HG02973 (cell line): ENCODE results near the gene KCNJ1.

ENCODE experiments used
- ATAC-seq: cut with Tn5 transposase; IDR thresholded peaks from one replicate; pipeline ENCODE4 v1.9.1; 2021; ENCODE audit warnings: moderate library complexity; ENCODE audit not compliant: unreplicated experiment

KCNJ1 gene

DNA sequence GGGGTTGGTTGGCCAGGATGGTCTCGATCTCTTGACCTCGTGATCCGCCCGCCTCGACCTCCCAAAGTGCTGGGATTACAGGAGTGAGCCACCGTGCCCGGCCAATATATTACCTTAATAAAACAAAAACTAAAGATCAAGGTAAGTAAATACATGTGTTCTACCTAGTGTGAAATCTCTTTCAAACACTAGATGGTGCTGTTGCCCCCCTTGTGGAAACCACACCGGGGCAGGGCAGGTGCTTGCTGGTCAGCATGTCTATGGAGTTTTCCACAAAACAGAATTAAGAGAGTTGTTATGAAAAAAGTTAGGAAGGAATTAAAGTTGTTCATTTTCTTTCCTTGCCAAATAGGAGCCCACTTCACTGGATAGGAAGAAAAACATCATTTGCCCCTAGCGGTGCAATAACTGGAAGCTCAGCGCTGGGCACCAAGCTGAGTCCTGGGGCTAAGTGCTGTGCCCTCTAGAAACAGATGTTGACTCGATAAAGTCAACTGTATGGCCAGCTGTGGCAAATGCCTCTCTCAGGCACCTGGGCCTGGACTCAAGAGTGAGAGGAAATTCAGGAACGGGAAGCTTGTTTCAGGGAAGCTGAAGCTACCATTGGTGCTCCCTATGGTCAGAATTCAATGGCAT is 17.7 kb upstream of the KCNJ1 start:
- peak; percentile 84 for ATAC-seq

DNA sequence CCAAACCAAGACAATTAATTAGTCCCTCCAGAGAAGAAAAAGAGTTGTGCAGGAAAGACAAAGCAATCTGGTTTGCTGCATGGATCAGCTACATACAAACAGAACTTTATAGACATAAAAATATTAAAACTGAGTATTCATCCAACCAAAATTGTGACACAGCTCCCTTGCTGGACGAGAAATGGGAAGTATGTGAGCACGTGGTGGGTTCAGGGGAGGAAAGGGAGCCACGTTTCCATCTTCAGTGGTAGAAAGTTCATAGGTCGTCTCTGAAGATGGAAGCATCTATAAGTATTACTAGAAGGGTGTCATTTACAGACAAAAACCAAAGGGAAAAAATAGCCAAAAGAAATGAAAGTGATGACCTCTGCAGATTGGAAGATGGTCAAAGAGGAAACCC is 17.0 kb upstream of the KCNJ1 start:
- no peak for ATAC-seq

DNA sequence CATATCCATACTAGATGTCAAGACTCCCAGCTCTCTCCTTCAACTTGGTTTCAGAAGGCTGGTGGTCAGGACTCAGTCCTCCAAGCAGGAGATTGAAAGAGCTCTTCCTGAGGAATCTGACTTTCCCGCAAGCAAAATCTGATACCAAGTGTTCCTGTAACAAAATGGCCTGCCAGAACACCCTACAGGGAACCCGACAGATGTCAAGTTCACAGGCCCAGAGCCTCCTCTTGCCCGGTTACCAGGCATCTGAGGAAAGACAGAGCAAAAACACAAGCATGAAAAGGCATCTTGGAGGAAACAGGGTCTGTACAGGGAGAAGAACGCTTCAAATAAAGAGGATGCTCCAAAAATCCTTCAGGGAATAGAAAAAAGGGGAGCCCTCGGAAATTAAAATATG is 15.4 kb upstream of the KCNJ1 start:
- ATAC-seq: no peak

DNA sequence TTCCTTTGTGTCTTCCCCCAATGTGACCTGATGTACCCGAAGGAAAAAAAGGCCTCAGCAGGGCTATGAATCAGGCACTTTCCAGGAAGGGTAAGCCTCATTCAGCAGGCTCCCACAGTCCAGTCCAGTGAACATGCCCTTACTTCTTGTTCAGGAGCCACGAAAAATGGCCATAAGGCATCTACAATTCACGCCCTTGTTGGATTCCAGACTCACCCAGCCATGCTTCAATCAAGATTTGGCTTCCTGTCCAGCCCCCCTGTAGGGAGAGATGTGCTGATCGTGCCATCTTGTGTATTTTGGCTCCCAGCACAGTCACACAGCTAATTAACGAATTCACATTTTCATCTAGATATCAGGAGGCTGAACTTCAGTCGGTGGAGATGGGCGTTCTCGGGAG is 14.1 kb upstream of the KCNJ1 start:
- ATAC-seq: no peak

DNA sequence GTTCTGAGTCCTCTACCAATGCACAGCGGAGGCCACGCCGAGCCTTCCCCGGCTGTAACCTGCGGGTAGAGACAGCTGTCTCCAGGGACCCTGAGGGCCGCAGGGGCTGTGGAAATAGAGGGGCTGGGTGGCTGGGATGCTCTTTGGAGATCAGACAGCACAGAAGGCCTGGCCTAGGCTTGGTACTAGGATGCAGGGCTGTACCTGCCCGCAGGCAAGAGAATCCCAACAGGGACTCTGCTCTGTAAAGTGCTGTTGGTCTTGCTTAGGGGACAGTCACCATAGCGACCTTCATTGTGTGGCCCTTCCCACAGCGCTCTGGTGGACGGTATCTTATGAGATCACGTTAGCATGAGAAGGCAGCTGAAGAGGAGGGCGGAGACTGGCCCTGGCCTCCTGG is 12.7 kb upstream of the KCNJ1 start:
- no peak for ATAC-seq

DNA sequence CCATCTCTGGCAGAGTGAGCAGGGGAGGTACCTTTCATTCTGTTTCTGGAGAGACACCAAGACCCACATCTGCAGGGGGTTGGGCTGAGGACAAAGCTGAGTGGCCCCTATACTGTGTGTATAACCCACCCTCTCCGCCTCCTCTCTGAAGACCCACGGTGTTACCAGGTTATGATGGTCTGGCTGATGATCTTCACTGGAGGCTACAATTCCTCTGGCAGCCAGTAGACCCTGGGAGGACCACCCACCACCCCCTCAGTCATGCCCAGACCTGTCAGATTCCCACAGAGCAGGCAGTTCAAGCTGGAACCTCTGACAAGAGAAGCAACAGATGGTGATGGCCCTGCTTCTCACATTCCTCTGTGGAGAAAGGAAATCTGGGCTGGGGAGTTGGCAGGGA is 11.4 kb upstream of the KCNJ1 start:
- no peak for ATAC-seq

DNA sequence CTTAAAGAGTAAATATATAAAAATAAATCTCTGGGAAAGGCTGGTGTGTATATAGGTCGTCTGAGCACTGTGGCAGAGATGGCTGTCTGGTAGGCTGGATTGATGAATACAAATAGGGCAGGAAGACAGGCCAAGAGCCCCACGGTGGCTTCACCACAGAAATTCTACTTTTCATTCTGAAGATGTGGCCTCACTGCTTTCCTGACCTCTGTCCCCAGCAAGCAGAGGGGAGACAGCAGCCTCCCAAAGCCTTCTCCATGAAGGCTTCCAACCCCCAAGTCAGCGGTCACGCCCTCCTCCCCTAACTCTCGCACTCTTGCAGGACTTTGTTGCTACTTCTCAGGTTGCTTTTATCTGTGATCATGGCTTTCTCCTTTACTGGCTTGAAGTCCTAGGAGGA is 10.6 kb upstream of the KCNJ1 start:
- ATAC-seq: no peak

DNA sequence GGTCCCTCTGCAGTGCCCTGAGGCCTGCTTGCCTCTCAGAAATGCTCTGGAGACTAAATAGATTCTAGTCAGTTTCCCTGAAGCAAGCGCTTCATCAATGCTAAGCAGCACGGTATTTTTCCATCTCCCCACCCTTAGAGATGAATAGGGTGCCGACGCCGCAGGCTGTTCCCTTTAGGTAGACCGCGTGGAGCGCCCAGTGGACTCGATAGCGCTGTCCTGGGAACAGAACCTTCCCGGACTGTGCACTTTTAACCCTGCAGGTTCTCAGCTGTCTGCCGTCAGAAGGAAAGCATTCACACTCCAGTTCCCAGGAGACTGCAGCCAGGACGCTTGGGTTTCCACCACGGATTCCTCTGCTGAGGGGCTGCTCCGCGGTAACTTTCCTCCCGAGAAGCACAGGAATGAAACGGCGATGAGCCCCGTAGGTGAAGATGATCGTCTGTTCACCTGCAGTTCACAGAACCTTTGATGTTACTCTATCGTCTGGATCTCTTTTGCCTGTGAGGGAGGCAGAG is 9.1 kb upstream of the KCNJ1 start:
- ATAC-seq: no peak

DNA sequence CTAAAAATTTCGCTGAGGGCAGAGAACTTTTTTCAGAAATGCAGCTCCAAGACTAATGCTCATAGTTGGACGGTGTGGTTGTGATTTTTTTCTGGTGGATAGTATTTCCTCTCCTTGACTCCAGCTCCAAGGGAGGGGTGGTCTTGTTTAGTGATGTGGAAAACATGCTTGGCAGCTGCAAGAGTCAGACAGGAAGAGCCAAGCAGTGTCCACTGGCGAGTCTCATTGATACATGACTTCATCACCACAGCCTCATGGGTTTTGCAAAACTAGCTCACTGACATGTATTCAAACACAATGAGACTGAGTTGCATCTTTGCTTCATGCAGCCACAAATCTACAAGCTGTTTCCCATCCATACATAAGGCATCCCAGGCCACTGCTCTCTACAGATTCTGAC is 7.3 kb upstream of the KCNJ1 start:
- ATAC-seq: no peak

DNA sequence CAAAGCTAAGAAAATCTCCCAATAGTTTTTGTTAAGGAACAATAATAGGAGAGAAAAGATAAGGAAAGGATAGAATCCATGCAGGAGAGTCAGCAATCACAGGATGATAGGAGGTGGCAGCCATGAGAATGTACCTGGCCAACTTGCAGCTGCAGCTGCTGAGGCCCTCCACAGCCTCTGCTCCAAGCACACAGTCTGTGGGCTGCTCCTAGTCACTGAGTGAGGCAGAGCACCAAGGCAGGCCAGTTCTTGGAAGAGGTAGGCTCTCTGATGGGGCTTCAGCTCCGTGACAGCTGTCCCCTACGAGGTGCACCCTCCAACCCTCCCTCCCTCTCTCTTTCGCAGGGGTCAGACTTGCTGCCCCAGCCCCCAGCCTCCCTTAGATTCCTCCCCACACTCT is 5.5 kb upstream of the KCNJ1 start:
- ATAC-seq: no peak

DNA sequence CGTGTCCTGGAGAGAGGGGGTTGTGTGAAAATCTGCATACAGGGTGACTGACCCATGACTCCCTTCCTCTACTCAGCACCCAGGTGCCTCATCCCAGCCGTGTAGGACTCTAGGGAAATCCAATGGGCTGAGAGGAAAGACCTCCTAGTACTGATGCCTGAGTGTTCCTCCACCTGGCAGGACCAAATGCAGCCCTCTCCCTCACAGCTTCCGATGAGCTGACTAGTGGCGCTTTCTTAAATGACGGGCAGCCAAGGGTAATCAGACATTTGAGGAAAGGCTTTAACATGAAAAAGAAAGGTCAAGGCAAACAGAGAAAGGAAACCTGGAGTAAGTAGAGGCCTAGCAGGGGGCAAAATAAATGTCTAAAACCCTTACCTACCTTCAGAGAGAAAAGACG is 5.0 kb upstream of the KCNJ1 start:
- no peak for ATAC-seq

DNA sequence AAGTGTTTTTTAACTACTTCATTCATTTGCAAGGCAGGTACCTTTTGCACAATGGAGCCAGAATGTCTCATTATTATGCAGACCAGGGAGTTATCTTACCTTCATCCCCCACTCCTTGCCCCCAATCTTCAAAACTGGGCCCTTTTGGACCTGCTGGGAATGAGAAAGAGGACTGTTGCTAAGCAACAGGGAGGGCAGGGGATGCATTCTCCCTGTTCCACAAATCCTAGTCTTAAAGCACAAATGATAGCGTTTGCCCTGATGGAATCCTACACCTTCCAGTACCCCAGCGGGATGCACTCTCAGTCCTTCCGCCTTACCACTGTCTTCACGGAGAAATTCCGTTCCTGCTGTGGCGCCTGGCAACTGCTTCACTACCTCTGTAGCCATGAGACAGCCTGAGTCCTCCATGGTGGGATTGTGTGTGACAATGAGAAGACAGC is 4.1 kb upstream of the KCNJ1 start:
- no peak for ATAC-seq

DNA sequence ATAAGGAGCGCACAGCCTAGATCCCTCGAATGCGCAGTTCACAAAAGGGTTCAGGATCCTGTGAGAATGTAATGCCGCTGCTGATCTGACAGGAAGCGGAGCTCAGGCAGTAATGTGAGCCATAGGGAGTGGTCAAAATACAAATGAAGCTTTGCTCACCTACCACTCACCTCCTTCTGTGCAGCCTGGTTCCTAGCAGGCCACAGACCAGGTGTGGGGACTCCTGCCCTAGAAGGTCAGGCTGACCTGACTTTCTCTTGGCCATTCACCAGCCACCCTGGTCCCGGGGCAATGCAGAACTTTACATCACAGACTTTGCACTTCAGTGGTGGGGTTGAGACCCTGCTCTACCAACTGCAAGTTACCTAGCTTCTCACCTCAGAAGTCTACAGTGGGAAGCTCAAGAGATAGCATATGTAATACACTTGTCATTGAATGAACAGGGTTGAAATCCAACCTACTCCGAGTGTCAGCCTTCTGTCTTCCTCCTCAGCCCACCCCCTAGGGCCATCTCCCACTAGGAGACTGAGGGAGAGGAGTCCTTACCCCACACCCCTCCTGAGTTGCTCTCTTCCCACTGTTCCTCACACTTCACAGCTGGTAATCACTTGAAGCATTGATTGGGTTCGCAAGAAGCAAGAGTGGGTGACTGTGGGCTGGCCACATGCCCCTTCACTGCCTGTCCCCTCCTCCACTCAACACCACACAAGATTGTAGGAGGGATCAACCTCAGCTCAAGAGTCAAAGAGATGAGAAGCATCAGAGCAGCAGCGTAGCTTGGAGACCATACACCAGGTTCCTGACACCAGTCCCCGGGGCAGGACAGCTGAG is 2.0 kb upstream of the KCNJ1 start:
- no peak for ATAC-seq

DNA sequence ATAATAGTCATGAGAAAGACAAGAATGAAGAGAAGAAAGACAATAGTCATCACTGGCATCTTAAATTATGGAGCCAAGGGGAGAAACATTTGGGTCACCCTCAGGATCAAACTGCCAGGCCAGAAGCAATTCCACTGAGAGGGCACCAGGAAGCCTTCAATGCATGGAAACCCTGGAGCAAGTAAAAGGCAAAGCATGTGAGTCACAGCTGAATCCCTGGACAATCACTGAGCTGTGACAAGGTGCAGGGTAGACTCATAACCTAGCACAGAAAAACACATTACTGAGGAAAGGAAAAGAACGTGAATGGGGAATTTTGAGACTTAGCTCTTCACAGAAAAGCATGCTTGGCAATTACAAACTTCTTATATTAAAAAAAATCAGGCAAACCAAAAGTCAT is 1.6 kb downstream of the KCNJ1 start:
- no peak for ATAC-seq

DNA sequence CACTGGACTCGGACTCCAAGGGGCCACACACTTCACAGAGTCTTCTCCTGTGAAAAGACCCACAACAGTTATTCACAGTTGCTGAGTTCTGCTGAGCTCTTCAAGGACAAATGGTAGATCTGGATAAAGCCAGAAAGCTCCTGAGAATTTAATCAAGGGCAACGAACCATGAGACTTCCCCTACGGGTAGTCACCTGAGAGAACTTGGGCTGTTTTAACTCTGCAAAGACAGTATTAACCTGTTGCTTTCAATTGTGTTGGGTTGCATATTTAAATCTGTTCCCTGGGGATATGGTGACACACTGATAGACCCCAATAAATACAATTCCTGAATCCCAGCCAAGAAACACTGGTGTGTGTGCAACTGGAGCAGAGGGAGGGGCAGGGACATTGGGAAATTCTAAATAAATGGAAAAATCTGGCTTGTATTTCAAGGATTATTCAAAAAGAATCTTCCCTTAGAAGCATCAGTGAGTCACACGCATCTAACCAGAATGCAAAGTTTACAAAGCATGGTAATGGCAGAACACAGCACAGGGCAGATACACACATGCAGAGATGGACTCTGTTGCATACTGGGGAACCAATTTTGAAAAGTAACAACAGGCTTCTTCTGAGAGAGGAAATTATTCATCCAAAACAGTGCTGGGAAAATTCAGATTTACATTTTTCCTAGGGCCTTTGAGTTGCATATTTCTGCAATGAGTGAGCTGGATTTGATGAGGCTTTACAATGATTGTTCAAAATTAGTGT is 4.0 kb downstream of the KCNJ1 start:
- no peak for ATAC-seq

DNA sequence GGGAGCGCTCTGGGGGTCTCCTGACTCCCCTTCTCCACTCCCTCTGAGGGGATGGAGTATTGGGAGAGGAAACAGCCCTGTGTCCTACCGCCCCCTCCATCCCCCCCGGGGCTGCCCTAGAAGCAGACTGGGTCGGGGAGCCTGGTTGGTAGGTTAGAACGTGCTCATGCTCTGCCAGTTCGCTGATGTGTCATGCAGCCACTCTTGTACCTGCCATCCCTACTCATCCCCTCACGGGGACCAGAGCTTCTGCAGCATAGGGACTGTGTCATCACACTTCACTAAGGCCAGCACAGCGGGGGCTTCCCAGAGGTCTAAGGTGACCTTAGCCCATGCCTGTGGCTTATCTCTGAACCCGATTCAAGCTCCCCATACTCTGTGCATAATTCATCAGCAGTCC is 4.7 kb downstream of the KCNJ1 start:
- no peak for ATAC-seq

DNA sequence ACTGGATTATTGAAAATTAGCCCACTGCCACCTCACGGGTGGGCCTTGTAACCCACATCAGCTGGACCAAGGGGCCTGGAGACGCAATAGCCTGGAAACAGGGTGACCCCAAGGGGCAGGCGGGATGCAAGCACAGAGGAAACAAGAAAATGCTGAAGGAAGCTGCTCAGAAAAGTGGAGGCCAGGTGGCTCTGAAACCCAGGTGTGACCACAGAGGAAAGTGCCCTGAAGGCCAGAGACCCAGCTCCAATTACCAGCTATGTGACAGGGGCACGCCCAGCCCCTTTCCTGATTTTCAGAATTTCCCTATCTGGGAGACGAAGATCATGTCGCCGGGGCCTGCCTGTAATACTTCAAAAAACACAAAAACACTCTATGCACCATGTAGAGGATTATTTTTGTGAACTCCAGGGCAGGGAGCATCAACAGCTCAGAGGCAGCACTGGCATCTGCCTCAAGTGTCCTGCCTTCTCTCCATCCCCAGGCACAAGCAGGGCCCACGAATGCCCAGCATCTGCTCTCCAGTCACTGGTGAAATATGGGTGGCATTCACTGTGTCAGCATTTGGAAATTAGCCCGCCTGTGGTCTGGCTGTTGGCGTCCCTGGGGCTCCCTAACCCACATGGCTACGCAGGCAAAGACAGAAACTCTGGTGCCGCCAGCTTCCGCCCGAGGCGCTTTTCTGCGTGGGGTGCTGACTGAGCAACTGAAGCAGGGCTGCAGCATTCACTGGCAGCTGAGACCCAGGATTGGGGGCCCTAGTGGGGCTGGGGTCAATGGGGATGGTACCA is 6.3 kb downstream of the KCNJ1 start:
- no peak for ATAC-seq

DNA sequence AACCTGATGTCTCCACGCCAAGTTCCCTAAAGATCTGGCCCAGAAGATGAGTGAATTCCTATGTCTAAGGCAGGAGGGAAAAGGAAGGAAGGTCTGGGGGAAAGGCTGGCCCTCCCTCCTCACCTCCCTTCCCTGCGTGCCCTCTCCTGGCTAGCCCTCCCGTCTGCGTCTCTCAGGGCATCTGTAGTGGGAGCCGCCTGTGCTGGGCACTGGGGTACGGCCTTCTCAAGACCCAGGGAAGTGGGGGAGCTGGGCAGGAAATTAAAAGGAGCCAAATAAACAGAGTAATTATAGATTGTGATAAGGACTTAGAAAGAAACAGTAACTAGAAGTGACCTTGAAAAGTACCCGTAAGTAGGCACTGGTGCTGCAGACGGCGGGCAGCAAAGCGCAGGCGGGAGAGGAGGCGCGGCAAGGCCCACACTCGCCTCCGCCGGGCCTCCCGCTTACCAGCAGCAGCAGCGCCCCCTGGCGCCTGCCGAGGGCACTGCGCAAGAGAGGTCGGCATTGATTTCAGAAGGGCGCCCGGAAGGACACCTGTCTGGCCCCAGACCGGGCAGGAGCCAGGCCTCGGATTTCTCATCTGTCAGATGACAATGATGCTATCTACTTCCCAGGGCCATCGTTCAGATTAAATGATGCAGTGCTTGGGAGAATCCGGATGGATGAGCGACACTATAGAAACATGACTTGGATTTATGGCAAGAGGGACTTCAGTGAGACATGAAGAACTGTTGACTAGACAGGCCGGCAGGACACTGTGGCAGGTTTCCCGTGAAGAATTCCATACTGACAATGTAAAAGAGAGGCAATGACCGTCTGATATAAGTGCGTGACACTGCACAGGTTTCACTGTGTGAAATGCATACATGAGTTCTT is 7.3 kb downstream of the KCNJ1 start:
- peak; percentile 89 for ATAC-seq

DNA sequence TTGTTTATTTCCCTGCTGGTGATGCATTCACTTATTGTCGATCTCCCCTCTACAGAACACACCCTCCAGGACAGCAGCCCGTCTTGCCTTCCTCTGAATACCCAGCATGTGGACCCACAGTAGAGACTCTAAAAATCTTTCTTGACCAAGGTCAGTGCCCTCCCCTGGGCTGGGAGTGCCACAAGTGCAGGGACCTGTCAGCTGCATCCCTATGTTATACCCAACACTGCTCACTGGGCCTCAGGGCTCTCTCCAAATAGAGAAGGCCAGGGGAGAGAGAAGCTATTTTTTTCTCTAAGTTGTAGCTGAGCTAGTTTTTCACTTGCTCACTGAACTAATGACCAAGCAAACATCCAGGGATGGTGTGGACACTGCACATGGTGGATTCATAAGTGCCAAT is 9.8 kb downstream of the KCNJ1 start:
- no peak for ATAC-seq

DNA sequence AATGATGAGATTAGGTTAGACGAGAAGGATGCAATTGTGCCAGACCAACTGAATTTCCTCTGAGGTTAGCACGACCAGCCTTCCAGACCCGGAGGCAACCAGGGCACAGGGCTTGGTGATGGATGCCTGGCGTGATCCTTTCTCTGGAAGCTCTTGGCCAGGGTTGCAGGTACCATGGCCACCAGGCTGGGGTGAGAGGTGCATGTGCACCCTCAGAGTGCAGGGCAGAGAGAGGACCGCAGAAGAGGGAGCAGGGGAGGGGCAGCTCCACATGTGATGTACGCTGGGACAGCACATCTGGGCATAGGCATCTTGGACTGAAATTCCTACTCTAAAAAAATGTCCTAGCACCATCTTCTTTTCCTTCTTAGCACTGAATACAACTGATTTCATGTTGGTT is 10.9 kb downstream of the KCNJ1 start:
- no peak for ATAC-seq
